CD4-positive, alpha-beta T cell (primary cell): Measurements from ENCODE around the gene TMA7. TPM values are rescaled to one million over a fixed set of nuclear protein-coding genes. Genes with fewer than 3 reads are reported as not detected.

Experiments used
- ATAC-seq: fragments of 200-7000 bp; cut with Tn5 transposase; one replicate; pipeline ENCODE4 v1.10.0; 2022; ENCODE audit warnings: mild to moderate bottlenecking; ENCODE audit not compliant: poor library complexity
- CTCF ChIA-PET: fragments of 350-600 bp; sonication (Branson Sonifier 250); formaldehyde crosslinking; loops from one replicate; lab custom pipeline; 2021; ENCODE audit warnings: antibody characterized with exemption, inconsistent platforms; lab: Charles Lee
- POLR2A ChIA-PET: fragments of 350-600 bp; sonication (Branson Sonifier 250); formaldehyde crosslinking; loops from one replicate; lab custom pipeline; 2021; ENCODE audit warnings: antibody characterized with exemption, inconsistent platforms; lab: Charles Lee
- DNase-seq, 14 experiments: peaks; one replicate each; pipeline ENCODE4 v3.0.0-alpha.2; 2013 to 2020; ENCODE audit warnings: mixed read lengths in 2 of 14
- H3K27ac ChIP-seq, 2 donors: one replicate each; pipeline versions ENCODE4 v1.5.1 to v1.7.0; 2013; ENCODE audit warnings: low read length in 2 of 2, low read depth in 1 of 2, mild to moderate bottlenecking in 1 of 2
- H3K27me3 ChIP-seq, 2 experiments: 1 replicate in 1 of 2; 2 replicates in 1 of 2; pipeline versions ENCODE4 v1.6.1 to v1.7.0; 2013; ENCODE audit warnings: low read length in 2 of 2, control low read depth in 1 of 2, mild to moderate bottlenecking in 1 of 2, moderate library complexity in 1 of 2; ENCODE audit not compliant: insufficient read depth in 2 of 2, control insufficient read depth in 1 of 2
- H3K36me3 ChIP-seq: one replicate; pipeline ENCODE4 v1.6.1; 2013; ENCODE audit warnings: low read length, control low read depth; ENCODE audit not compliant: insufficient read depth
- H3K4me1 ChIP-seq: one replicate; pipeline ENCODE4 v1.6.1; 2013; ENCODE audit warnings: low read length, control low read depth; ENCODE audit not compliant: insufficient read depth
- H3K4me3 ChIP-seq: one replicate; pipeline ENCODE4 v1.5.1; 2013; ENCODE audit warnings: mild to moderate bottlenecking, low read length, moderate library complexity
- H3K9me3 ChIP-seq, 2 experiments: 1 replicate in 1 of 2; 2 replicates in 1 of 2; pipeline versions ENCODE4 v1.6.1 to v1.7.0; 2013; ENCODE audit warnings: low read length in 2 of 2, mild to moderate bottlenecking in 2 of 2, control low read depth in 1 of 2, moderate library complexity in 1 of 2; ENCODE audit not compliant: control insufficient read depth in 1 of 2, insufficient read depth in 1 of 2
- H3K27ac Mint-ChIP-seq: one replicate; pipeline ENCODE4 v1.8.0; 2020; ENCODE audit warnings: mixed read lengths
- H3K27me3 Mint-ChIP-seq: one replicate; pipeline ENCODE4 v1.8.0; 2021; ENCODE audit warnings: mixed read lengths
- H3K36me3 Mint-ChIP-seq: one replicate; pipeline ENCODE4 v1.8.0; 2021; ENCODE audit warnings: low read depth, mixed read lengths
- H3K4me1 Mint-ChIP-seq: one replicate; pipeline ENCODE4 v1.8.0; 2021; ENCODE audit warnings: low read depth, mixed read lengths
- H3K4me3 Mint-ChIP-seq: one replicate; pipeline ENCODE4 v1.8.0; 2020; ENCODE audit warnings: mild to moderate bottlenecking, mixed read lengths
- H3K9me3 Mint-ChIP-seq: one replicate; pipeline ENCODE4 v1.8.0; 2020; ENCODE audit warnings: mixed read lengths
- CTCF ChIP-seq: fragments of 200-600 bp; IDR thresholded peaks from one replicate; pipeline ENCODE4 v1.8.0; 2022; ENCODE audit warnings: antibody characterized with exemption, mild to moderate bottlenecking
- intact Hi-C, 2 experiments: fragments of 100-400 bp; cut with DNase I in 1 of 2; cut with micrococcal nuclease in 1 of 2; formaldehyde crosslinking; loops; one replicate each; pipeline versions ENCODE4 v1.15.1 to v1.9.0; 2023 to 2025; cut with DNase I, micrococcal nuclease
- total RNA-seq, 174 experiments: library from RNA in 2 of 174; stranded (reverse) in 2 of 174; gene quantifications; one replicate each; pipeline ENCODE4 v1.2.3 and lab custom pipeline; 2021 to 2026

The TMA7 gene
- total RNA-seq, 2 experiments from 2014 or later = 289 to 297 TPM

GRCh38 chr3:48426401-48426909 lies 13.6 kb upstream of the TMA7 start:
- no peaks in the 10 kb centered on the region for H3K9me3 ChIP-seq
- no peak overlapping the region for H3K27ac Mint-ChIP-seq
- no peak overlapping the region for H3K4me3 Mint-ChIP-seq
- no peaks in the 10 kb centered on the region for H3K27me3 Mint-ChIP-seq
- peaks cover 17% of the 10 kb centered on the region for H3K4me1 ChIP-seq
- ATAC-seq (no peak), DNase-seq (no peak)
- no peaks in the 10 kb centered on the region for H3K36me3 ChIP-seq
- peaks cover 11% of the 10 kb centered on the region for H3K4me1 Mint-ChIP-seq
- no peak overlapping the region for H3K27ac ChIP-seq
- ChIA-PET POLR2A (no interaction called here), CTCF (no interaction called here)
- intact Hi-C loops = no loop called here
- H3K9me3 Mint-ChIP-seq = no peaks in the 10 kb centered on the region
- H3K27me3 ChIP-seq = no peaks in the 10 kb centered on the region
- no peak for TF ChIP-seq CTCF
- no peaks in the 10 kb centered on the region for H3K36me3 Mint-ChIP-seq
- no peak overlapping the region for H3K4me3 ChIP-seq

GRCh38 chr3:48426944-48427629 lies 13.0 kb upstream of the TMA7 start:
- ChIA-PET POLR2A (no interaction called here), CTCF (no interaction called here)
- Mint-ChIP-seq H3K4me1 (peaks cover 15% of the 10 kb centered on the region), H3K36me3 (peaks cover 4% of the 10 kb centered on the region), H3K27ac (no peak overlapping the region), H3K9me3 (no peaks in the 10 kb centered on the region), H3K4me3 (peak overlapping the region; percentile 32), H3K27me3 (no peaks in the 10 kb centered on the region)
- peaks cover 17% of the 10 kb centered on the region for H3K4me1 ChIP-seq
- DNase-seq = no peak
- H3K27me3 ChIP-seq = no peaks in the 10 kb centered on the region
- H3K4me3 ChIP-seq = no peak overlapping the region
- no peaks in the 10 kb centered on the region for H3K36me3 ChIP-seq
- H3K9me3 ChIP-seq = no peaks in the 10 kb centered on the region
- intact Hi-C loops = no loop called here
- H3K27ac ChIP-seq = no peak overlapping the region
- no peak for ATAC-seq
- TF ChIP-seq CTCF = no peak

- ATAC-seq = no peak
Observed at GRCh38 chr3:48427630-48427962, 12.5 kb upstream of the TMA7 start.

More at GRCh38 chr3:48427630-48427962, 12.5 kb upstream of the TMA7 start:
- Histone ChIP-seq H3K27ac (no peak overlapping the region), H3K4me1 (peaks cover 17% of the 10 kb centered on the region), H3K9me3 (no peaks in the 10 kb centered on the region), H3K4me3 (no peak overlapping the region), H3K27me3 (no peaks in the 10 kb centered on the region), H3K36me3 (peaks cover 4% of the 10 kb centered on the region)
- Mint-ChIP-seq H3K27ac (no peak overlapping the region), H3K9me3 (no peaks in the 10 kb centered on the region), H3K4me3 (peak overlapping the region; percentile 79), H3K36me3 (peaks cover 9% of the 10 kb centered on the region), H3K27me3 (no peaks in the 10 kb centered on the region), H3K4me1 (peaks cover 15% of the 10 kb centered on the region)
- CTCF ChIA-PET = no interaction called here
- DNase-seq = no peak
- TF ChIP-seq CTCF = no peak
- POLR2A ChIA-PET = no interaction called here
- intact Hi-C loops = no loop called here
